ENCODE data around the gene COL5A1. TPM values are rescaled to one million over a fixed set of nuclear protein-coding genes. Genes with fewer than 3 reads are reported as not detected.

COL5A1 gene
- total RNA-seq, 2 donors from 2014 or later, result 10.9 to 21.7 TPM

GRCh38 chr9:134730011-134730760 lies 88.6 kb downstream of the COL5A1 start:
- Histone ChIP-seq H3K4me1 (no peaks in the 10 kb centered on the region), H3K9me3 (no peaks in the 10 kb centered on the region), H3K36me3 (no peaks in the 10 kb centered on the region), H3K27ac (no peak overlapping the region), H3K4me3 (no peak overlapping the region), H3K9ac (ENCODE audit: low read depth in 2 of 2, low read length in 2 of 2) (no peak overlapping the region), H3K27me3 (no peaks in the 10 kb centered on the region)
- intact Hi-C loops (cut with DNase I), result no loop called here
- TF ChIP-seq, protein P1, sequence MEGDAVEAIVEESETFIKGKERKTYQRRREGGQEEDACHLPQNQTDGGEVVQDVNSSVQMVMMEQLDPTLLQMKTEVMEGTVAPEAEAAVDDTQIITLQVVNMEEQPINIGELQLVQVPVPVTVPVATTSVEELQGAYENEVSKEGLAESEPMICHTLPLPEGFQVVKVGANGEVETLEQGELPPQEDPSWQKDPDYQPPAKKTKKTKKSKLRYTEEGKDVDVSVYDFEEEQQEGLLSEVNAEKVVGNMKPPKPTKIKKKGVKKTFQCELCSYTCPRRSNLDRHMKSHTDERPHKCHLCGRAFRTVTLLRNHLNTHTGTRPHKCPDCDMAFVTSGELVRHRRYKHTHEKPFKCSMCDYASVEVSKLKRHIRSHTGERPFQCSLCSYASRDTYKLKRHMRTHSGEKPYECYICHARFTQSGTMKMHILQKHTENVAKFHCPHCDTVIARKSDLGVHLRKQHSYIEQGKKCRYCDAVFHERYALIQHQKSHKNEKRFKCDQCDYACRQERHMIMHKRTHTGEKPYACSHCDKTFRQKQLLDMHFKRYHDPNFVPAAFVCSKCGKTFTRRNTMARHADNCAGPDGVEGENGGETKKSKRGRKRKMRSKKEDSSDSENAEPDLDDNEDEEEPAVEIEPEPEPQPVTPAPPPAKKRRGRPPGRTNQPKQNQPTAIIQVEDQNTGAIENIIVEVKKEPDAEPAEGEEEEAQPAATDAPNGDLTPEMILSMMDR (IDR thresholded peaks at IDR 0.05), result no peak
- DNase-seq, result no peak

DNA sequence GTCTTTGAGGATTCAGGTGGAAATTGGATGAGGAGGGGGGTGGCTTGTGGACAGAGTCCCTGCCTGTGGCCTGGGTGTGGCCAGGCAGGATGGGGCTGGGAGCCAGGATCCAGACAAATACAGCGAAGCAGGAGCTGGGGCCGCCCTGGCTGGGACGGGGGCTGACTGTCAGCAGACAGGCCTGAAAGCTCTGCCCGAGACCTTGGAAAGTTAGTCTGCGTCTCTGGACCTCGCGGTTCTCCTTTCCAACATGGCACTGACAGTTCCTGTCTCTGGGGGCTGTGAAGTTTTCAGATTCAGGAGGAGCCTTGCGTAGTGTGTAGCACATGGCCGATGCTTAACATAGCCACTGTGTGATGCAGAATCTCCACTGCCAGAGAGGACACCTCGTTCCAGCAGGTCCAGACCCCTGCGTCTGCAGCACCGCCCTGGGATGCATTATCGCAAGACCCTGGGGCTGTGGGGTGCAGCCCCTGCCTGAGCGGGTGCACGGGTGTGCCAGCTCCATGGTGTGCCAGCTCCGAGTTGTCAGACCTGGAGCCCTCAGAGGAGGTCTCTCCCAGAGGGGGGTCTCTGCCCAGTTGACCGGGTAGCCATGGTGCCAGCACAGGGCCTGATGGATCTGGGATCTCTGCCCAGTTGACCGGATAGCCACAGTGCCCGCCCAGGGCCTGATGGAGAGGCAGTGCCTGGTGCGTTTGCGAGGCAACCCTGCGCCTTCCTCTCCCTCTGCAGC lies 89.3 kb downstream of the COL5A1 start:
- Histone ChIP-seq H3K36me3 (no peaks in the 10 kb centered on the region), H3K4me1 (no peaks in the 10 kb centered on the region), H3K4me3 (no peak overlapping the region), H3K9me3 (no peaks in the 10 kb centered on the region), H3K27me3 (no peaks in the 10 kb centered on the region), H3K9ac (ENCODE audit: low read depth in 2 of 2, low read length in 2 of 2) (no peak overlapping the region), H3K27ac (no peak overlapping the region)
- no peak for DNase-seq
- intact Hi-C loops (cut with DNase I), result no loop called here
- TF ChIP-seq, protein P1 (IDR thresholded peaks at IDR 0.05), result no peak

GRCh38 chr9:134731497-134732391 lies 90.1 kb downstream of the COL5A1 start:
- intact Hi-C loops (cut with DNase I), result no loop called here
- Histone ChIP-seq H3K4me3 (no peak overlapping the region), H3K27ac (no peak overlapping the region), H3K36me3 (no peaks in the 10 kb centered on the region), H3K27me3 (no peaks in the 10 kb centered on the region), H3K9ac (ENCODE audit: low read depth in 2 of 2, low read length in 2 of 2) (no peak overlapping the region), H3K9me3 (no peaks in the 10 kb centered on the region), H3K4me1 (no peaks in the 10 kb centered on the region)
- TF ChIP-seq, protein P1 (IDR thresholded peaks at IDR 0.05), result no peak
- DNase-seq, result no peak

DNA sequence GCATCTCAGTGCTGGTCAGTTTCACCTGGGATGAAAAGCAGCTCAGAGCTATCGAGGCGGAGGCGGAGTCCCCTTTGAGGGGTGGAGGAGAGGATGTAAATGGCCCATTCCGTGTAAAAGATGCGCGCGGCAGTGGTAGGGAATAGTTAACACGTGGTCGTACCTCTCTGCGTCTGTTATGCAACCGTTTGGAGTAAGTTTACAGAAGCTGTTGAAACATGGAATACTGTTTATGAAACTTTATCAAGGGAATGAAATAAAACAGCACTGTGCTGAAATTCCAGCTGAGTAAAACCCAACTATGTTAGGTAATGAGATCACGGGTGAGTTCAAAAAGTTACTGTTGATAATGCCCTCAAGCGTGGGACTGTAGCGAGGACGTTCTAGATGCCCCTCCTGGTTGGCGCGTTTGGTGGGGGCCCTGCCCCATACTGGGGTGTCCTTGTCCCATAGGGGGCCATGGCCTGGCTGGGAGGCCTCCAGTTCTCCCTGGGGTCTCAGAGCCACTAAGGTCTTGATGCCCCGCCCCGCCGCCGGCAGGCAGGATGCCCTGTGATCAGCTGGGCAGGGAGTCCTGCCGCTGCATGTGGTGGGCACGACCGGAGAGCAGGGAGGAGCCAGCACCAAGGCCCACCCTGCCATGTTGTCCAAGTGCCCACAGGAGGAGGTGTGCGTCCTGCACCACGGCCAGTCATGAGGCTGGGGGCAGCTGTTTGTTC lies 90.9 kb downstream of the COL5A1 start:
- TF ChIP-seq, protein P1 (IDR thresholded peaks at IDR 0.05), result no peak
- no peak overlapping the region for H3K4me3 ChIP-seq

More for the DNA sequence above, 90.9 kb downstream of the COL5A1 start:
- Histone ChIP-seq H3K4me1 (no peaks in the 10 kb centered on the region), H3K27me3 (no peaks in the 10 kb centered on the region), H3K9ac (ENCODE audit: low read depth in 2 of 2, low read length in 2 of 2) (no peak overlapping the region), H3K9me3 (no peaks in the 10 kb centered on the region), H3K27ac (peak overlapping the region; percentile 1), H3K36me3 (no peaks in the 10 kb centered on the region)
- intact Hi-C loops (cut with DNase I), result no loop called here
- DNase-seq, result no peak

Measured in colonic mucosa (tissue), 4 donors.